ENCODE results near the gene NRXN3. TPM values are rescaled to one million over a fixed set of nuclear protein-coding genes. Genes with fewer than 3 reads are reported as not detected.

NRXN3 gene
- total and polyA plus RNA-seq, 7 donors, result 0.06 to 0.74 (median 0.15) TPM

- intact Hi-C loops (cut with DNase I), result no loop called here
- 67 to 71% (median 67%) methylated on average over 3 of the region's 3 CpGs for WGBS, 3 donors
These were observed 171.7 kb downstream of the NRXN3 start for GRCh38 chr14:78341827-78342389.

GRCh38 chr14:78342879-78343278 is 172.7 kb downstream of the NRXN3 start:
- Histone ChIP-seq H3K27me3 (ENCODE audit: insufficient read depth in 3 of 3, low read length in 2 of 3) (no peaks in the 10 kb centered on the region), H3K36me3 (ENCODE audit: insufficient read depth in 1 of 2, low read depth in 1 of 2) (no peaks in the 10 kb centered on the region), H3K27ac (no peak overlapping the region), H3K4me3 (no peak overlapping the region), H3K4me1 (no peaks in the 10 kb centered on the region), H3K9me3 (no peaks in the 10 kb centered on the region)
- ATAC-seq, result no peak
- no peak for TF ChIP-seq CTCF (IDR thresholded peaks at IDR 0.05)
- intact Hi-C loops (cut with DNase I), result no loop called here
- WGBS, 3 donors, result 47 to 69% (median 53%) methylated on average over 1 of the region's 1 CpG
- DNase-seq, result no peak

More at GRCh38 chr14:78341827-78342389, 171.7 kb downstream of the NRXN3 start:
- no peak for TF ChIP-seq CTCF (IDR thresholded peaks at IDR 0.05)
- no peak overlapping the region for H3K27ac ChIP-seq
- no peaks in the 10 kb centered on the region for H3K36me3 ChIP-seq (ENCODE audit: insufficient read depth in 1 of 2, low read depth in 1 of 2)
- no peak for ATAC-seq
- DNase-seq, result no peak
- H3K9me3 ChIP-seq, result no peaks in the 10 kb centered on the region
- H3K4me1 ChIP-seq, result no peaks in the 10 kb centered on the region
- H3K4me3 ChIP-seq, result no peak overlapping the region
- no peaks in the 10 kb centered on the region for H3K27me3 ChIP-seq (ENCODE audit: insufficient read depth in 3 of 3, low read length in 2 of 3)

GRCh38 chr14:78344290-78344689 is 174.1 kb downstream of the NRXN3 start:
- DNase-seq, result no peak
- Histone ChIP-seq H3K4me3 (no peak overlapping the region), H3K9me3 (no peaks in the 10 kb centered on the region), H3K4me1 (no peaks in the 10 kb centered on the region), H3K27ac (no peak overlapping the region), H3K27me3 (ENCODE audit: insufficient read depth in 3 of 3, low read length in 2 of 3) (no peaks in the 10 kb centered on the region), H3K36me3 (ENCODE audit: insufficient read depth in 1 of 2, low read depth in 1 of 2) (no peaks in the 10 kb centered on the region)
- ATAC-seq, result no peak
- 61 to 69% (median 66%) methylated on average over 4 of the region's 4 CpGs for WGBS, 3 donors
- intact Hi-C loops (cut with DNase I), result no loop called here
- no peak for TF ChIP-seq CTCF (IDR thresholded peaks at IDR 0.05)

- H3K4me3 ChIP-seq, result no peak overlapping the region
- ATAC-seq (no peak), DNase-seq (no peak)
- H3K9me3 ChIP-seq, result no peaks in the 10 kb centered on the region
- H3K36me3 ChIP-seq (ENCODE audit: insufficient read depth in 1 of 2, low read depth in 1 of 2), result no peaks in the 10 kb centered on the region
- H3K4me1 ChIP-seq, result no peaks in the 10 kb centered on the region
- TF ChIP-seq CTCF (IDR thresholded peaks at IDR 0.05), result no peak
- no peaks in the 10 kb centered on the region for H3K27me3 ChIP-seq (ENCODE audit: insufficient read depth in 3 of 3, low read length in 2 of 3)
- no peak overlapping the region for H3K27ac ChIP-seq
- intact Hi-C loops (cut with DNase I), result no loop called here
- WGBS, 3 donors, result 33 to 34% (median 33%) methylated on average over 6 of the region's 6 CpGs
These were observed 175.1 kb downstream of the NRXN3 start for GRCh38 chr14:78345131-78345744.

DNA sequence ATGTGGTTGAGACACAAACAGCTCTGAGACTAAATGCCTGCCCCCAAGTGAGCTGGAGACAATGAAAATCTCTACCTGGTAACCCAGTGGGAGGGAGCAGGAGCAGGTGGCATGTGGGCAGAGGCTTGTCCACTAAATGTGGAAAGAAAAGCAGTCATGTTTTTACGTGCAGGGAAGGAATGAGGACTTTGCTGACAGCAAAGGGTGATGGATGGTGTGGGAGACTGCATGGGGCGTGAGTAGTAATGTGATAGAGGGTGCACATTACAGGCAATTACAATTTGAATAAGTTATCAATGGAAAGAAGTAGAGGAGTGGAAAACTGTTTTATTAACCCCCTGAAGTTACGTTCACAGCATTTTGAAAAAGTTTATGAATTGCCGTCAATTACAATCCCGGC is 176.6 kb downstream of the NRXN3 start:
- DNase-seq (no peak), ATAC-seq (no peak)
- no peaks in the 10 kb centered on the region for H3K9me3 ChIP-seq
- WGBS, 3 donors, result 43 to 58% (median 49%) methylated on average over 5 of the region's 5 CpGs
- H3K4me3 ChIP-seq, result no peak overlapping the region
- H3K27ac ChIP-seq, result no peak overlapping the region
- no peaks in the 10 kb centered on the region for H3K4me1 ChIP-seq
- intact Hi-C loops (cut with DNase I), result no loop called here
- H3K27me3 ChIP-seq (ENCODE audit: insufficient read depth in 3 of 3, low read length in 2 of 3), result no peaks in the 10 kb centered on the region
- TF ChIP-seq CTCF (IDR thresholded peaks at IDR 0.05), result no peak
- H3K36me3 ChIP-seq (ENCODE audit: insufficient read depth in 1 of 2, low read depth in 1 of 2), result no peaks in the 10 kb centered on the region

Measured in psoas muscle (tissue), 8 donors.